Measurements from ENCODE around the gene ZSCAN29.

The ZSCAN29 gene

GRCh38 chr15:43325039-43325684, 45.7 kb downstream of the ZSCAN29 start:
- Mint-ChIP-seq H3K36me3 (ENCODE audit: low read depth) (peaks cover 4% of the 10 kb centered on the region), H3K4me1 (ENCODE audit: low read depth) (peaks cover 10% of the 10 kb centered on the region), H3K4me3 (no peak overlapping the region), H3K9me3 (no peaks in the 10 kb centered on the region), H3K27me3 (peaks cover 10% of the 10 kb centered on the region), H3K27ac (no peak overlapping the region)
- intact Hi-C loops (cut with micrococcal nuclease), result no loop called here

- intact Hi-C loops (cut with micrococcal nuclease), result no loop called here
- Mint-ChIP-seq H3K27ac (no peak overlapping the region), H3K4me1 (ENCODE audit: low read depth) (no peaks in the 10 kb centered on the region), H3K9me3 (no peaks in the 10 kb centered on the region), H3K27me3 (peaks cover 9% of the 10 kb centered on the region), H3K4me3 (no peak overlapping the region), H3K36me3 (ENCODE audit: low read depth) (no peaks in the 10 kb centered on the region)
Observed at GRCh38 chr15:43318990-43319771, 51.7 kb downstream of the ZSCAN29 start.

- Mint-ChIP-seq H3K9me3 (no peaks in the 10 kb centered on the region), H3K4me3 (no peak overlapping the region), H3K36me3 (ENCODE audit: low read depth) (no peaks in the 10 kb centered on the region), H3K27me3 (peaks cover 10% of the 10 kb centered on the region), H3K4me1 (ENCODE audit: low read depth) (no peaks in the 10 kb centered on the region), H3K27ac (no peak overlapping the region)
- intact Hi-C loops (cut with micrococcal nuclease), result no loop called here
Observed at GRCh38 chr15:43317566-43318184, 53.2 kb downstream of the ZSCAN29 start.

- Mint-ChIP-seq H3K27ac (no peak overlapping the region), H3K4me3 (no peak overlapping the region), H3K27me3 (peaks cover 10% of the 10 kb centered on the region), H3K4me1 (ENCODE audit: low read depth) (no peaks in the 10 kb centered on the region), H3K9me3 (no peaks in the 10 kb centered on the region), H3K36me3 (ENCODE audit: low read depth) (no peaks in the 10 kb centered on the region)
- intact Hi-C loops (cut with micrococcal nuclease), result no loop called here
Observed at GRCh38 chr15:43316971-43317346, 53.9 kb downstream of the ZSCAN29 start.

DNA sequence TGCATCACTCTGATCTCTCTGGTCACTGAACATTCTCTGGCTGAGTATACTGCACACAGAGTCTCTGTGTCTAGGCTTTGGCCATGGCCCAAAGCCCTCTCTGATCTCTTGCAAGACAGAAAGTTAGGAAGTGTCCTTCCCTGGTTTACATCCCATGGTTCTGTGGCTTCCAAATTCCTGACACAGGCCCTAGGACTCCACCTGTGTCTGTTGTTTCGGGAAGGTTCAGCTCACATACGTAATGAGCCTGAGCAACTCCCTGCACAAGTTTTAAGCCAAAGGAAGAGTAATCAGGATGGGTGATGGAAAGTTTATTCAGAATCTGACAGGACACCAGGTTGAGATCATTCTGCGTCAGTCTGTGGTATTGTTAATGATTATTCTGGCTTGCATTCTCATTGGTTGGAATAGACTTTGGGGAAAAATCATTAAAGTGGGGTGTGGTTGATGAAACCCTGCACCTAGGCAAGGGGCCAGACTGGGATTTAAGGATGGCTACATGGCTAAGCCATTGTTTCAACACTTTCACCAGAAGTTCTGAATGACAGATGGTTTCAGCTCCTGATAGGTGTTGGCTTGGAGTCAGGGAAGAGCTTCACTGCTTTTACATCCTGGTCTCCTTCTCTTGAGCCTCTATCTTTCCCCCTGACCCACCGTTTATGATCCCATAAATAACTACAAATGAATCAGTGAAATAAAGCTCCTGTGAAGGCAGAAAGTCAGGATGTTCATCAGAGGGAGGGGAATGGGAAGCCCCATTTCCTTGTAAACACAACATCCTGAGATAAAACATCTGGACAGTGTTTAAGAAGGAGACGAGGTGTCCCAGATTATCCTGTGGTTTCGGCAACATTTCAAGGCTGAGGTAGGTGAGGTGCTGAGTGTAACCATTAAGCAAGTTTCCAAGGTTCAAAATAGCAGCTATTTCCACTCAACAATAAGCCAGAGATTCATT, 54.5 kb downstream of the ZSCAN29 start:
- no peaks in the 10 kb centered on the region for H3K36me3 Mint-ChIP-seq (ENCODE audit: low read depth)
- H3K27ac Mint-ChIP-seq, result no peak overlapping the region
- no peak overlapping the region for H3K4me3 Mint-ChIP-seq
- intact Hi-C loops (cut with micrococcal nuclease), result no loop called here
- peaks cover 9% of the 10 kb centered on the region for H3K27me3 Mint-ChIP-seq
- H3K9me3 Mint-ChIP-seq, result no peaks in the 10 kb centered on the region
- H3K4me1 Mint-ChIP-seq (ENCODE audit: low read depth), result no peaks in the 10 kb centered on the region

- peaks cover 13% of the 10 kb centered on the region for H3K27me3 Mint-ChIP-seq
- no peaks in the 10 kb centered on the region for H3K36me3 Mint-ChIP-seq (ENCODE audit: low read depth)
- no peak overlapping the region for H3K27ac Mint-ChIP-seq
Observed at GRCh38 chr15:43314171-43314570, 56.7 kb downstream of the ZSCAN29 start.

GRCh38 chr15:43312378-43312777, 58.5 kb downstream of the ZSCAN29 start:
- no peaks in the 10 kb centered on the region for H3K4me1 Mint-ChIP-seq (ENCODE audit: low read depth)
- intact Hi-C loops (cut with micrococcal nuclease), result no loop called here
- H3K27me3 Mint-ChIP-seq, result peaks cover 20% of the 10 kb centered on the region
- H3K36me3 Mint-ChIP-seq (ENCODE audit: low read depth), result no peaks in the 10 kb centered on the region
- H3K9me3 Mint-ChIP-seq, result no peaks in the 10 kb centered on the region
- no peak overlapping the region for H3K27ac Mint-ChIP-seq
- no peak overlapping the region for H3K4me3 Mint-ChIP-seq

More at GRCh38 chr15:43314171-43314570, 56.7 kb downstream of the ZSCAN29 start:
- Mint-ChIP-seq H3K4me1 (ENCODE audit: low read depth) (no peaks in the 10 kb centered on the region), H3K9me3 (no peaks in the 10 kb centered on the region), H3K4me3 (no peak overlapping the region)
- intact Hi-C loops (cut with micrococcal nuclease), result no loop called here
